Colonic mucosa (tissue), 4 donors: ENCODE results near the gene NOX1. TPM values are rescaled to one million over a fixed set of nuclear protein-coding genes. Genes with fewer than 3 reads are reported as not detected.

Experiments
- DNase-seq: peaks from one replicate; pipeline ENCODE4 v3.0.0-alpha.2; 2020
- H3K27ac ChIP-seq: fragments of 200-600 bp; one replicate; pipeline ENCODE4 v1.8.0; 2021
- H3K27me3 ChIP-seq: fragments of 200-600 bp; one replicate; pipeline ENCODE4 v1.8.0; 2021
- H3K36me3 ChIP-seq: fragments of 200-600 bp; one replicate; pipeline ENCODE4 v1.8.0; 2021
- H3K4me1 ChIP-seq: fragments of 200-600 bp; one replicate; pipeline ENCODE4 v1.8.0; 2021; ENCODE audit warnings: mild to moderate bottlenecking
- H3K4me3 ChIP-seq: fragments of 200-600 bp; one replicate; pipeline ENCODE4 v1.8.0; 2021
- H3K9ac ChIP-seq, 2 donors: one replicate each; pipeline ENCODE4 v1.7.0; 2013; ENCODE audit warnings: control low read depth in 2 of 2, low read depth in 2 of 2, low read length in 2 of 2
- H3K9me3 ChIP-seq: fragments of 200-600 bp; one replicate; pipeline ENCODE4 v1.8.0; 2021
- intact Hi-C: fragments of 100-400 bp; cut with DNase I; formaldehyde crosslinking; loops from one replicate; pipeline ENCODE4 v1.14.1; 2022
- total RNA-seq, 2 donors: library from RNA; stranded (reverse); fragmentation: NEBNext Ultra II Directional in 1 of 2; extraction: Animal tissue kit (Norgen Biotek cat#: 25700) in 1 of 2; gene quantifications; one replicate each; pipeline ENCODE4 v1.2.1, GENCODE V29; 2021
- TF ChIP-seq, protein P1 (sequence below): fragments of 200-600 bp; IDR thresholded peaks from one replicate; pipeline ENCODE4 v1.8.0; 2022; ENCODE audit warnings: antibody characterized with exemption, mild to moderate bottlenecking
- donor health status: healthy.
- donor health status: DM: no; HTN: no; CAD: no.
- donor health status: DM: no; HTN: no; CAD: no.

NOX1 gene
- total RNA-seq, 2 donors from 2014 or later: 84.6 to 128 TPM

DNA sequence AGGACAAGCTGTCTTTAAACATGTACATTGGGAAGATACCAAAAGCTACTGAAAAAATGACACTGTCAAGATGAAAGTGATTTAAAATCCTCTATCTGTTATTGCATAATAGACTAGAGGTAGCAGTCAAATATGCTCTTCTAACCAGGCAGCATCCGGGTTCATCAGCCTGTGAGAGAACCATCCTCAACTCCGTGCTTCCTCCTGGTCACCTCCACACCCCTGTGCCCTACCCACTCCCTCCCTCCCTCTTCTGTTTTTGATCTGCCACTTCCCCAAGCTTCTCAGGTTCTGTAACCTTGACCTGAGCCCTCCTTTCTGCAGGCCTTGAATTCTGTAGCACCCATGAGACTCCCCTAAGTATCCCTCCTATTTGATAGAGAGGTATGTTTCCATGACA lies 5.9 kb downstream of the NOX1 start:
- Histone ChIP-seq H3K36me3 (no peaks in the 10 kb centered on the region), H3K9ac (no peak overlapping the region), H3K4me1 (no peaks in the 10 kb centered on the region), H3K27me3 (no peaks in the 10 kb centered on the region), H3K9me3 (no peaks in the 10 kb centered on the region), H3K27ac (no peak overlapping the region), H3K4me3 (no peak overlapping the region)
- intact Hi-C loops: no loop called here
- TF ChIP-seq, protein P1, sequence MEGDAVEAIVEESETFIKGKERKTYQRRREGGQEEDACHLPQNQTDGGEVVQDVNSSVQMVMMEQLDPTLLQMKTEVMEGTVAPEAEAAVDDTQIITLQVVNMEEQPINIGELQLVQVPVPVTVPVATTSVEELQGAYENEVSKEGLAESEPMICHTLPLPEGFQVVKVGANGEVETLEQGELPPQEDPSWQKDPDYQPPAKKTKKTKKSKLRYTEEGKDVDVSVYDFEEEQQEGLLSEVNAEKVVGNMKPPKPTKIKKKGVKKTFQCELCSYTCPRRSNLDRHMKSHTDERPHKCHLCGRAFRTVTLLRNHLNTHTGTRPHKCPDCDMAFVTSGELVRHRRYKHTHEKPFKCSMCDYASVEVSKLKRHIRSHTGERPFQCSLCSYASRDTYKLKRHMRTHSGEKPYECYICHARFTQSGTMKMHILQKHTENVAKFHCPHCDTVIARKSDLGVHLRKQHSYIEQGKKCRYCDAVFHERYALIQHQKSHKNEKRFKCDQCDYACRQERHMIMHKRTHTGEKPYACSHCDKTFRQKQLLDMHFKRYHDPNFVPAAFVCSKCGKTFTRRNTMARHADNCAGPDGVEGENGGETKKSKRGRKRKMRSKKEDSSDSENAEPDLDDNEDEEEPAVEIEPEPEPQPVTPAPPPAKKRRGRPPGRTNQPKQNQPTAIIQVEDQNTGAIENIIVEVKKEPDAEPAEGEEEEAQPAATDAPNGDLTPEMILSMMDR: no peak
- DNase-seq: no peak

DNA sequence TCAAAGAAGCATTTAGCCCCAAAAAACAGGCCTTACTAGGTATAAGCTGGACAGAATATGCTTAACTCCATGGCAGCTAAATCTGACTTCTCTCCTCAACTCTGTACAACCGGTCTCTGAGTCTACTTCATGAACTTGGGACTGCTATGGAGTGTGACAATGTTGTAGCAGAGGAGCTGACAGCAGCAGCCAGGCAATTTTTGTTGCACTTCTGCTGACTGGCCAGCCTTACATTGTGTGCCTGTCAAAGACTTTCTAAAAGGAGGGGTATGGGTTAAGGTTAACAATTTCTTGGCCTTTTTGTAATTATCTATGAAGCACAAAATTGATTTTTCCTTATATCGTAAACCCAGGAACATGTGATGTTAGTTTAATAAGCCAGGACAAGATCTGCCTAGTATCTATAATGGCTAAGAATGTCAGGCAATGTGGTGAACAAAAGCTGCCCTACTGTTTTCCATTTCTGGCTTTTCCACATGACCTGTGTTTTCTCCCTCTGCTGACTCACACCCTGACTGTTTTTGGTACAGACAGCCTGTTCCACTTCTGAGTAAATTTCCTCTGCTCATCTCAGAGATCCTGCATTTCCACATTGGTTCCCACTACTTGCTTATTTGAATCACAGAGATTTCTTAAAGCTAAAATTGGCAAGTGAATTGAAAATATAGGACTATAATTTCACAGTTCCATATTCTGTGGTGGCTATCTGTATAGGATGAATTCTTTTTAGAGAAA lies 9.3 kb downstream of the NOX1 start:
- Histone ChIP-seq H3K9ac (no peak overlapping the region), H3K4me3 (no peak overlapping the region), H3K4me1 (no peaks in the 10 kb centered on the region), H3K36me3 (no peaks in the 10 kb centered on the region), H3K27me3 (no peaks in the 10 kb centered on the region), H3K9me3 (no peaks in the 10 kb centered on the region), H3K27ac (no peak overlapping the region)
- no peak for DNase-seq
- TF ChIP-seq, protein P1: no peak
- intact Hi-C loops: no loop called here

DNA sequence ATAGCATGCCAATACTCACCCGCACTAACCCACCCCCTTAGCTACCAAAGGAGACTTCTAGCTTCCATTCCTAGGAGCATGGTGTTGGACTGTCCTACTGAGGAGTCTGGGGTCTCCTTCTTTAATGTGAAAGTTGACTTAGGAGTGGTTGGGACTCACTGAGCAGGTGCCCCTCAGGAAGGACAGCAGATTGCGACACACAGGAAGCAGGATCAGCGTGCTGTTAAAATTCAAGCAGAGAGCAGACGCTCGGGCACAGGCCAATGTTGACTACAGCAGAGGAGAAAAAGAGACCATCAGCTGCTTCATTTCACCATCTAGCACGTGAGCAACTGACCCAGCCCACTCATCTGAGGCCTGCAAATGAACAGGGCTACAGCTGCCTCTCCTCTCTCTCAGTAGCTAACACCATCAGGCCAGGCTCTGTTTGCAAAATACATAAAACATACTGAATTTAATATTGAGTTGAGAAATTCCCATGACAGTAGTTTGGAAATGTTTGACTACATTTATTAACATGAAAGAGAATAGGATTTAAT lies 10.8 kb downstream of the NOX1 start:
- H3K9ac ChIP-seq: no peak overlapping the region
- TF ChIP-seq, protein P1: no peak
- DNase-seq: no peak
- no peak overlapping the region for H3K27ac ChIP-seq
- H3K27me3 ChIP-seq: no peaks in the 10 kb centered on the region
- H3K36me3 ChIP-seq: no peaks in the 10 kb centered on the region
- H3K4me3 ChIP-seq: no peak overlapping the region
- no peaks in the 10 kb centered on the region for H3K9me3 ChIP-seq
- intact Hi-C loops: no loop called here
- no peaks in the 10 kb centered on the region for H3K4me1 ChIP-seq

DNA sequence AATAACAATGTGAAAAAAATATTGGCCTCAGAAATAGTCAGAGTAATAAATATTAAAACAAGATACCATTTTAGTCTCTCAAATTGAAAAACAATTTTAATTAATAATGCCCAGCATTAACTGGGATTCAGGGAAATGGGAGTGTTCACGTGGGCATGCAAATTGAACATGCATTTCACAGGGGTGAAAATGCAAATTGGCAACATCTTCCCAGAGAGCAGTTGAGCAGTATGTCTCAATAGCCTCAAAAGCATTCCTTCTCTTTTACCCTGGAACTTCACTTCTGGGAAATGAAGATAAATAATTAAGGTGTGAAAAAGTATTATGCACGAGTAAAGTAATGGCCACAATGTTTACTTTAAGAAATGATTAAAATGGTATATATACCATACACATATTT lies 21.3 kb downstream of the NOX1 start:
- no peaks in the 10 kb centered on the region for H3K27me3 ChIP-seq
- H3K4me1 ChIP-seq: no peaks in the 10 kb centered on the region
- H3K36me3 ChIP-seq: no peaks in the 10 kb centered on the region
- DNase-seq: no peak
- no peak overlapping the region for H3K27ac ChIP-seq
- no peak overlapping the region for H3K9ac ChIP-seq
- H3K4me3 ChIP-seq: no peak overlapping the region
- TF ChIP-seq, protein P1: no peak
- H3K9me3 ChIP-seq: no peaks in the 10 kb centered on the region
- intact Hi-C loops: no loop called here

DNA sequence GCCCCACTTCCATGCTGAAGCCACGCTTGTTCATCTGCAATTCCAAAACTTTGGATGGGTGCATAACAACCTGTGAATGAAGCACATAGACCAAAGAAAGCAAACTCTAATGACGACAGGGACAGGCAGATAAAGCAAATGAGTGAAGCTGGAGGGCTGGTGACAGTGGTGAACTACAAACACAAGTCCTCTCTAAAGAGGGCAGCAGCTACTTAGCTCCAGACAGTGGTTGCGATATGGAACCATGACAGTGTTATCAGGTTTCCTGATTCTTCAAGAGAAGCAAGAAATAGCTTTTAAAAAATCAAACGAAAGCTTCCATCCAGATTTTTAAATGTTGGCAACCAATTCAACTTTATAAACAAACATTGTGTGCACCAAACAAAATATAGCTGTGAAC lies 23.8 kb downstream of the NOX1 start:
- DNase-seq: no peak

More for the DNA sequence above, 23.8 kb downstream of the NOX1 start:
- no peak overlapping the region for H3K27ac ChIP-seq
- no peaks in the 10 kb centered on the region for H3K36me3 ChIP-seq
- no peaks in the 10 kb centered on the region for H3K27me3 ChIP-seq
- H3K9me3 ChIP-seq: no peaks in the 10 kb centered on the region
- no peak overlapping the region for H3K4me3 ChIP-seq
- H3K9ac ChIP-seq: no peak overlapping the region
- TF ChIP-seq, protein P1: no peak
- H3K4me1 ChIP-seq: no peaks in the 10 kb centered on the region
- intact Hi-C loops: no loop called here
